ENCODE measurements around the gene SLC30A1. TPM values are rescaled to one million over a fixed set of nuclear protein-coding genes. Genes with fewer than 3 reads are reported as not detected.

SLC30A1 gene
- total and polyA plus RNA-seq, 2 of the 13 experiments (the other 11 are each of a cell fraction or from before 2014, with no cell fraction given): 5.9 to 24.4 TPM

DNA sequence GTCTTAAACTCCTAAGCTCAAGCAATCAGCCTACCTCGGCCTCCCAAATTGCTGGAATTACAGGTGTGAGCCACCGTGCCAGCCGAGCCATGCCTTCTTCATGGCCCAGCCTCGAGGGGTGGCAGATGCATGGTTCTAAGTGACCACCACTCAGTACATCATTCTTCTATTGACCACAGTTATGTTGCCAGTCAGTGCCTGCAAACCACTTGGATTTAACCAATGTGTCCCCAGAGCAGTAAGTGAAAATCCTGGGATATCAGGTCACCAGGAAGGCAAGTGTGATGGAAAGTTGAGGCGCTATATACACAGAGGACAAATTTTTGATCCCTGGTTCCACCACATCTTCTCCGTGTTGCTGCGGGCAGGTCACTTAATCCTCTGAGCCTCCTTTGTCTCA is 50.0 kb downstream of the SLC30A1 start:
- Histone ChIP-seq H3K4me3 (replicated peaks in 1 of 3; ENCODE audit: insufficient read depth in 1 of 3, low read depth in 2 of 3, low read length in 3 of 3) (no peak overlapping the region), H3K36me3 (replicated peaks in 1 of 2; ENCODE audit: control insufficient read depth in 1 of 2, insufficient read depth in 2 of 2, low read length in 2 of 2) (no peaks in the 10 kb centered on the region), H3K4me1 (ENCODE audit: insufficient read depth, low read length) (peaks cover 20% of the 10 kb centered on the region), H3K9me3 (ENCODE audit: low read length) (no peaks in the 10 kb centered on the region), H3K79me2 (ENCODE audit: insufficient read depth, low read length) (no peaks in the 10 kb centered on the region), H2AFZ (ENCODE audit: low read length) (no peak overlapping the region), H3K4me2 (ENCODE audit: low read depth, low read length) (no peak overlapping the region), H3K9ac (ENCODE audit: insufficient read depth, low read depth, low read length) (no peak overlapping the region), H4K20me1 (ENCODE audit: insufficient read depth, low read length) (no peaks in the 10 kb centered on the region), H3K27ac (ENCODE audit: extremely low read length, insufficient read depth, low read length) (no peak overlapping the region), H3K27me3 (ENCODE audit: control insufficient read depth in 1 of 2, insufficient read depth in 2 of 2, low read length in 2 of 2) (peaks cover 4 to 18% of the 10 kb centered on the region in 2 experiments; a peak in 2 of 5 replicates)
- in situ Hi-C loops (cut with HindIII; ENCODE audit: extremely low pct_ligation_motif_present, low pct_unique_long_range_greater_than_20kb) (no loop called here), intact Hi-C loops (cut with micrococcal nuclease; ENCODE audit: unreplicated experiment) (no loop called here)
- DNase-seq (ENCODE audit: low spot score) (no peak), ATAC-seq (no peak), FAIRE-seq (no peak)
- no TSS peak for BruUV-seq (replicated peaks)
- no peak for TF ChIP-seq WIZ (CRISPR knock-in tag; IDR thresholded peaks at IDR 0.05)
- POLR2A ChIA-PET: no interaction called here
- CTCF ChIA-PET (ENCODE audit: low intra/inter-chr PET ratio, low total read pairs): no interaction called here
- 26% methylated on average over 5 of the region's 7 CpGs for WGBS (ENCODE audit: low lambda C conversion rate)

DNA sequence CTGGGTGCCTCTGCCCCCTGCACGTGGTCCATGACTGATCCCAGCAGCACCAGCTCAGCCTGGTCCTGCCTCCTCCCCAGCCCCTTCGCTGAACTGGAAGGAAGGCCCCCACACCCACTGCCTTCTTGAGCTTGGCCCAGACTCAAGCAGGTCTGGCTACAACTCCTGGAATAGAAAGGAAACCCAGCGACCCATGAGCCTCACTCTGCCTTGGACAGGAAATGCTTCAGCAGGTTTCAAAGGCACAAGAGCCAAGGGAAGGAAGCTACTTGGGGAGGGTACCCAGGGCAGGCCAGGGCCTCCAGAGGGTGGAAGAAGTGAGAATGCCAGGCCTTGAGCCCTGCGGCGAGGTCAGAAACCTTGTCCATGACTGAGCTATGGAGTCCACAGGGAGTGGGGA is 51.1 kb downstream of the SLC30A1 start:
- TF ChIP-seq, protein P1, sequence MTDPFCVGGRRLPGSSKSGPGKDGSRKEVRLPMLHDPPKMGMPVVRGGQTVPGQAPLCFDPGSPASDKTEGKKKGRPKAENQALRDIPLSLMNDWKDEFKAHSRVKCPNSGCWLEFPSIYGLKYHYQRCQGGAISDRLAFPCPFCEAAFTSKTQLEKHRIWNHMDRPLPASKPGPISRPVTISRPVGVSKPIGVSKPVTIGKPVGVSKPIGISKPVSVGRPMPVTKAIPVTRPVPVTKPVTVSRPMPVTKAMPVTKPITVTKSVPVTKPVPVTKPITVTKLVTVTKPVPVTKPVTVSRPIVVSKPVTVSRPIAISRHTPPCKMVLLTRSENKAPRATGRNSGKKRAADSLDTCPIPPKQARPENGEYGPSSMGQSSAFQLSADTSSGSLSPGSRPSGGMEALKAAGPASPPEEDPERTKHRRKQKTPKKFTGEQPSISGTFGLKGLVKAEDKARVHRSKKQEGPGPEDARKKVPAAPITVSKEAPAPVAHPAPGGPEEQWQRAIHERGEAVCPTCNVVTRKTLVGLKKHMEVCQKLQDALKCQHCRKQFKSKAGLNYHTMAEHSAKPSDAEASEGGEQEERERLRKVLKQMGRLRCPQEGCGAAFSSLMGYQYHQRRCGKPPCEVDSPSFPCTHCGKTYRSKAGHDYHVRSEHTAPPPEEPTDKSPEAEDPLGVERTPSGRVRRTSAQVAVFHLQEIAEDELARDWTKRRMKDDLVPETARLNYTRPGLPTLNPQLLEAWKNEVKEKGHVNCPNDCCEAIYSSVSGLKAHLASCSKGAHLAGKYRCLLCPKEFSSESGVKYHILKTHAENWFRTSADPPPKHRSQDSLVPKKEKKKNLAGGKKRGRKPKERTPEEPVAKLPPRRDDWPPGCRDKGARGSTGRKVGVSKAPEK (CRISPR knock-in tag; IDR thresholded peaks at IDR 0.05; ENCODE audit: borderline replicate concordance): no peak
- TF ChIP-seq ZNF253 (CRISPR knock-in tag; IDR thresholded peaks at IDR 0.05; ENCODE audit: borderline replicate concordance) (no peak), ZBTB42 (CRISPR knock-in tag; IDR thresholded peaks at IDR 0.05) (no peak), RXRB (CRISPR knock-in tag; IDR thresholded peaks at IDR 0.05; ENCODE audit: borderline replicate concordance) (no peak), POLR2AphosphoS5 (IDR thresholded peaks at IDR 0.05; ENCODE audit: low read depth, low read length) (no peak), TEAD3 (CRISPR knock-in tag; optimal IDR thresholded peaks at IDR 0.05; ENCODE audit: borderline replicate concordance) (no peak)
- TF ChIP-seq, protein P2, sequence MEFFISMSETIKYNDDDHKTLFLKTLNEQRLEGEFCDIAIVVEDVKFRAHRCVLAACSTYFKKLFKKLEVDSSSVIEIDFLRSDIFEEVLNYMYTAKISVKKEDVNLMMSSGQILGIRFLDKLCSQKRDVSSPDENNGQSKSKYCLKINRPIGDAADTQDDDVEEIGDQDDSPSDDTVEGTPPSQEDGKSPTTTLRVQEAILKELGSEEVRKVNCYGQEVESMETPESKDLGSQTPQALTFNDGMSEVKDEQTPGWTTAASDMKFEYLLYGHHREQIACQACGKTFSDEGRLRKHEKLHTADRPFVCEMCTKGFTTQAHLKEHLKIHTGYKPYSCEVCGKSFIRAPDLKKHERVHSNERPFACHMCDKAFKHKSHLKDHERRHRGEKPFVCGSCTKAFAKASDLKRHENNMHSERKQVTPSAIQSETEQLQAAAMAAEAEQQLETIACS (CRISPR knock-in tag; IDR thresholded peaks at IDR 0.05): no peak
- TF ChIP-seq, protein P3, sequence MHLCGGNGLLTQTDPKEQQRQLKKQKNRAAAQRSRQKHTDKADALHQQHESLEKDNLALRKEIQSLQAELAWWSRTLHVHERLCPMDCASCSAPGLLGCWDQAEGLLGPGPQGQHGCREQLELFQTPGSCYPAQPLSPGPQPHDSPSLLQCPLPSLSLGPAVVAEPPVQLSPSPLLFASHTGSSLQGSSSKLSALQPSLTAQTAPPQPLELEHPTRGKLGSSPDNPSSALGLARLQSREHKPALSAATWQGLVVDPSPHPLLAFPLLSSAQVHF (CRISPR knock-in tag; IDR thresholded peaks at IDR 0.05): no peak
- Histone ChIP-seq H3K9ac (ENCODE audit: insufficient read depth, low read depth, low read length) (no peak overlapping the region), H3K4me3 (replicated peaks in 1 of 3; ENCODE audit: insufficient read depth in 1 of 3, low read depth in 2 of 3, low read length in 3 of 3) (no peak overlapping the region), H4K20me1 (ENCODE audit: insufficient read depth, low read length) (no peaks in the 10 kb centered on the region), H3K36me3 (replicated peaks in 1 of 2; ENCODE audit: control insufficient read depth in 1 of 2, insufficient read depth in 2 of 2, low read length in 2 of 2) (no peaks in the 10 kb centered on the region), H3K4me2 (ENCODE audit: low read depth, low read length) (no peak overlapping the region), H3K27me3 (ENCODE audit: control insufficient read depth in 1 of 2, insufficient read depth in 2 of 2, low read length in 2 of 2) (peaks cover 4 to 18% of the 10 kb centered on the region in 2 experiments; a peak in 2 of 5 replicates), H3K4me1 (ENCODE audit: insufficient read depth, low read length) (peaks cover 31% of the 10 kb centered on the region), H3K9me3 (ENCODE audit: low read length) (no peaks in the 10 kb centered on the region), H3K27ac (ENCODE audit: extremely low read length, insufficient read depth, low read length) (no peak overlapping the region), H2AFZ (ENCODE audit: low read length) (no peak overlapping the region), H3K79me2 (ENCODE audit: insufficient read depth, low read length) (no peaks in the 10 kb centered on the region)
- ATAC-seq (no peak), FAIRE-seq (no peak), DNase-seq (ENCODE audit: low spot score) (no peak)
- intact Hi-C loops (cut with micrococcal nuclease; ENCODE audit: unreplicated experiment): no loop called here
- no TSS peak for BruUV-seq (replicated peaks)
- POLR2A ChIA-PET: no interaction called here
- WGBS (ENCODE audit: low lambda C conversion rate): 53% methylated on average over 3 of the region's 5 CpGs
- in situ Hi-C loops (cut with HindIII; ENCODE audit: extremely low pct_ligation_motif_present, low pct_unique_long_range_greater_than_20kb): no loop called here
- CTCF ChIA-PET (ENCODE audit: low intra/inter-chr PET ratio, low total read pairs): no interaction called here

Data from HepG2 (cell line).